Activated naive CD4-positive, alpha-beta T cell (primary cell): ENCODE results near the gene HPDL.

Experiments used
- DNase-seq, 4 experiments: peaks; one replicate each; lab custom pipeline; 2025; lab: John Stamatoyannopoulos, UW

Gene HPDL

GRCh38 chr1:45322486-45323040 is 4.1 kb upstream of the HPDL start:
- no peak for DNase-seq

- DNase-seq = no peak
These were observed 716 bp upstream of the HPDL start for GRCh38 chr1:45325851-45326506.

GRCh38 chr1:45327644-45328515 is 1.2 kb downstream of the HPDL start:
- DNase-seq = no peak

GRCh38 chr1:45328680-45329079 is 2.0 kb downstream of the HPDL start:
- no peak for DNase-seq

- no peak for DNase-seq
These were observed 2.8 kb downstream of the HPDL start for GRCh38 chr1:45329445-45329844.

- DNase-seq = no peak
These were observed 5.0 kb downstream of the HPDL start for GRCh38 chr1:45331436-45332345.

GRCh38 chr1:45332346-45332720 is 5.6 kb downstream of the HPDL start:
- no peak for DNase-seq

- no peak for DNase-seq
These were observed 7.9 kb downstream of the HPDL start for GRCh38 chr1:45334308-45335245.

GRCh38 chr1:45335855-45336324 is 9.2 kb downstream of the HPDL start:
- no peak for DNase-seq

GRCh38 chr1:45337630-45338325 is 11.1 kb downstream of the HPDL start:
- no peak for DNase-seq

GRCh38 chr1:45339789-45340558 is 13.3 kb downstream of the HPDL start, which contains the start of the genes MUTYH and TOE1:
TSS of gene MUTYH (minus strand) at chr1:45340440. CDS start at chr1:45334505, 5,935 bp downstream.
TSS of gene TOE1 (plus strand) at chr1:45340170. CDS start at chr1:45340253, 83 bp downstream.
- peak; percentile 80 to 89 (median 87) for DNase-seq

- no peak for DNase-seq
These were observed 14.2 kb downstream of the HPDL start for GRCh38 chr1:45340816-45341466.

GRCh38 chr1:45344499-45344898 is 17.8 kb downstream of the HPDL start:
- no peak for DNase-seq

- no peak for DNase-seq
These were observed 18.3 kb downstream of the HPDL start for GRCh38 chr1:45345014-45345413.

GRCh38 chr1:45346473-45346872 is 19.8 kb downstream of the HPDL start:
- DNase-seq = no peak

- no peak for DNase-seq
These were observed 21.3 kb downstream of the HPDL start for GRCh38 chr1:45348020-45348419.

- no peak for DNase-seq
These were observed 21.9 kb downstream of the HPDL start for GRCh38 chr1:45348609-45348965.

- DNase-seq = no peak
These were observed 22.4 kb downstream of the HPDL start for GRCh38 chr1:45348966-45349677.
